T-helper 2 cell treated with Interferon-gamma antibody and Interleukin-4, amounts not matched to agents 5 μg/mL and 100 μg/mL, for 36 hours (primary cell): ENCODE data around the gene OXGR1.
"Not testable (repeated sequence)": the region's sequence is repeated elsewhere in the genome, so short reads cannot be mapped to it uniquely, and the experiment has no call there.

Experiments
- DNase-seq: peaks from one replicate; pipeline ENCODE4 v3.0.0; 2021; ENCODE audit warnings: low spot score
- H3K27ac Mint-ChIP-seq: one replicate; pipeline ENCODE4 v1.8.0; 2021; ENCODE audit warnings: mild to moderate bottlenecking, mixed read lengths
- H3K27me3 Mint-ChIP-seq: one replicate; pipeline ENCODE4 v1.8.0; 2021; ENCODE audit warnings: low read depth, mixed read lengths
- H3K36me3 Mint-ChIP-seq: one replicate; pipeline ENCODE4 v1.8.0; 2021; ENCODE audit warnings: low read depth, mixed read lengths
- H3K4me1 Mint-ChIP-seq: one replicate; pipeline ENCODE4 v1.8.0; 2021; ENCODE audit warnings: low read depth, mixed read lengths
- H3K4me3 Mint-ChIP-seq: one replicate; pipeline ENCODE4 v1.8.0; 2022; ENCODE audit warnings: mild to moderate bottlenecking, moderate library complexity, mixed read lengths
- H3K9me3 Mint-ChIP-seq: one replicate; pipeline ENCODE4 v1.8.0; 2021; ENCODE audit warnings: mixed read lengths

The OXGR1 gene

DNA sequence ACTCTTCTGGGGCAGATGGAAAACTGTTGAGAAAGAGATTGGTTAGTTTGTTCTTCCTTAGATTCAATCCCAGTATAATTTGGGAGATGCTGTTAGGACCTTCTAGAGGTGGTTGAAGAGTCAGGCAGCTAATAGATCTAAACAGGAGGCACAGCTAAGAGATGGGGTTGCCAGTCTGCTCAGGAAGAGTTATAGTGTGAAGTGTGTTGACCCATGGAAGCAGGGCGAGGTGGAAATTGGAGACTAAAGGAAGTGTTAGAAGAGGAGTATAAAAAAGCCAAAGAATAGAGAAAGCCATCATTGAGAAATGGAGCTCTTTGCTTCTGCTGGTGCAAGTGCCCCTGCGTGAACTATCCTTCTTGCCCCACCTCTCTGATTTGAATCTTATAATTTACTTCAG is 3.8 kb upstream of the OXGR1 start:
- no peaks in the 10 kb centered on the region for H3K9me3 Mint-ChIP-seq
- no peak overlapping the region for H3K27ac Mint-ChIP-seq
- no peaks in the 10 kb centered on the region for H3K36me3 Mint-ChIP-seq
- peaks cover 33% of the 10 kb centered on the region for H3K27me3 Mint-ChIP-seq
- peaks cover 2% of the 10 kb centered on the region for H3K4me1 Mint-ChIP-seq
- no peak overlapping the region for H3K4me3 Mint-ChIP-seq
- no peak for DNase-seq

DNA sequence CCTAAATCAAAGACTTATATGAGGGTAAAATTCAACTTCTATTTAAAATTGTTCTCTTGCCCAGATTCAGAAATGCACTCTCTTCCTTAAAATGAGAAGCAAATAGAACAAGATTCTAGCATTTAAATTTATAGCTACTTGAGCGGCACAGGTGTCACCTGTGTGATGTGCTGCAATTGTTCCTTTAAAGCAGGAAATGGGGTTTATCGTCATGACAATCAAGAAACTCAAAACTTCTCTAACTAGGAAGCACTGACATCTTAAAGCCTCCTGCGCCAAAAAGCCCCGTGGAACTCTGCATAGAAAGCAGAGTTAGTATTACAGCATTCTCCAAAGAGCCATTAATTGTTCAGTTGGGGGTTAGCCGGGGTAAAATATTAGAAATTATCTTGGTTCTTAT is 2.6 kb upstream of the OXGR1 start:
- Mint-ChIP-seq H3K27me3 (peaks cover 30% of the 10 kb centered on the region), H3K36me3 (no peaks in the 10 kb centered on the region), H3K9me3 (no peaks in the 10 kb centered on the region), H3K4me1 (peaks cover 2% of the 10 kb centered on the region), H3K4me3 (no peak overlapping the region), H3K27ac (no peak overlapping the region)
- no peak for DNase-seq

DNA sequence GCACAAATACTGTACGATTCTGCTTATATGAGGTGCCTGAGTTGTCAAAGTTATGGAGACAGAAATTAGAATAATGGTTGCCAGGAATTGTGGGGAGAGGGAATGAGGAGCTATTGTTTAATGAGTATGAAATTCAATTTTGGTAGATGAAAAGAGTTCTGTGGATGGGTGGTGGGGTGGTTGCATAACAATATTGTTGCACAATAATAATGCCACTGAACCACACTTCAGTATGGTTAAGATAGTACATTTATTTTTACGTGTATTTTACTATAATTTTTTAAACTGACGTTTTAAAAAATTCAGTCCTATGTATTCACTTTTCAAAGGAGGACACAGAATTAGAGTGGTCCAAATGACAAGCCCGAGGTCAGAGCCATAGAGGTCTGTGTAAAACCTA is 1.8 kb upstream of the OXGR1 start:
- Mint-ChIP-seq H3K36me3 (no peaks in the 10 kb centered on the region), H3K4me1 (peaks cover 2% of the 10 kb centered on the region), H3K4me3 (no peak overlapping the region), H3K27me3 (peaks cover 30% of the 10 kb centered on the region), H3K9me3 (no peaks in the 10 kb centered on the region), H3K27ac (no peak overlapping the region)
- DNase-seq: no peak

DNA sequence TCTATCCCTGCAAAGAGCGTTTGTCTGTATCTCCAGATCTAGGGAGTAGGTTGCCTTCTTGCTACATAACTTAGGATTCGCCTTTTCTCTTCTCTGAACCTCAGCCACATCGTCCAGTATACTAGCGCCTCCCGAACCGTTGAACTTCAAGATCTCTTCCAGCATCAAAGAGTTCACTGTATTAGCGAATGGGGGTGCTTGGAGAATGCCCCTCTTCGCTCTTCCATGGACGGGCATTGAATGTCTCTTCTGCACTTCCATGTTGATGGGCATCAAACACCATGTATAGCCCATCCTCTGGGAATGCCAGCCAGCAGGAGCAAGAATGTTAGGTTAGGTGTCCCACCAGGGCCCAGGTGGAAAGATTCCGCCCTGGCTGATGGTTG is 575 bp upstream of the OXGR1 start:
- no peak overlapping the region for H3K4me3 Mint-ChIP-seq
- H3K27ac Mint-ChIP-seq: no peak overlapping the region
- peaks cover 28% of the 10 kb centered on the region for H3K27me3 Mint-ChIP-seq
- peaks cover 2% of the 10 kb centered on the region for H3K4me1 Mint-ChIP-seq
- no peak for DNase-seq
- H3K36me3 Mint-ChIP-seq: no peaks in the 10 kb centered on the region
- H3K9me3 Mint-ChIP-seq: no peaks in the 10 kb centered on the region

DNA sequence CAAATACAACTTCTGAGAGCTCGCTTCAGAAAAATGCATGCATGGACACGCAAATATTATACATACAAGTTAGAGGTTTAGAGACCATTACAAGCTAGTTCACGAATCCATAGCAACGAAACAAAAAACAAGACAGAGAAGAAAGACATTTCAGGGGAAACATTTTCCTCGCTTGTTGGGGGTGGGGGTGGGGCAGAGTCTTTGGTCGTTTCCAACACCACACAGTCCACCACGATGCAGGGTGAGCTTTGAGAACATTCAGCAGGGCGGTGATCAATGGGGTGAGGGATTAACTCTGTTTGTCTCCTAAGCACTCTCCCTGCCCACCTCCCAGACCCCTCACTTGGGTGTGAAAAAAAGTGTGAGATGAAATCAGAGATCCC is 651 bp downstream of the OXGR1 start:
- peaks cover 28% of the 10 kb centered on the region for H3K27me3 Mint-ChIP-seq
- no peak overlapping the region for H3K4me3 Mint-ChIP-seq
- H3K36me3 Mint-ChIP-seq: no peaks in the 10 kb centered on the region
- H3K4me1 Mint-ChIP-seq: peaks cover 2% of the 10 kb centered on the region
- DNase-seq: no peak
- H3K9me3 Mint-ChIP-seq: no peaks in the 10 kb centered on the region
- H3K27ac Mint-ChIP-seq: no peak overlapping the region

DNA sequence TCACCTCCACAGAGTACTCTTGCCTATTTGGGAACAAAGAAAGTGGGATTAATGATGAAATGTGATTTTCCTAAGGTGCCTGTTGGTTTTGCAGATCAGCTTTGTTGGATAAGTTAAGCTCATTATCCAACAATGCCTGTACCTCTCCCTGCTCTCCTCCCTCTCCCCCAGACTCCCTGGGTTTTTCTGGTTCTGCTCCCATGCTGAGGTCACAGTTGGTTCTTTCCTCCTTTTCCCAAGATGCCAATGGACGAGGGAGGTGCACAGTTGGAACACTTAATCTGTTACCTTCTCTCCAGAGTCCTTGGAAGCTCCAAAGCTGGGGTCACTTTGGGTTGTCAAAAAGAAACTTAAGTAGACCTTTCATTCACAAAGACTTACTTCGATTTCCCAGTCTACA is 1.6 kb downstream of the OXGR1 start:
- Mint-ChIP-seq H3K4me3 (no peak overlapping the region), H3K27ac (no peak overlapping the region), H3K36me3 (no peaks in the 10 kb centered on the region), H3K27me3 (peaks cover 28% of the 10 kb centered on the region), H3K9me3 (no peaks in the 10 kb centered on the region), H3K4me1 (peaks cover 2% of the 10 kb centered on the region)
- DNase-seq: no peak

DNA sequence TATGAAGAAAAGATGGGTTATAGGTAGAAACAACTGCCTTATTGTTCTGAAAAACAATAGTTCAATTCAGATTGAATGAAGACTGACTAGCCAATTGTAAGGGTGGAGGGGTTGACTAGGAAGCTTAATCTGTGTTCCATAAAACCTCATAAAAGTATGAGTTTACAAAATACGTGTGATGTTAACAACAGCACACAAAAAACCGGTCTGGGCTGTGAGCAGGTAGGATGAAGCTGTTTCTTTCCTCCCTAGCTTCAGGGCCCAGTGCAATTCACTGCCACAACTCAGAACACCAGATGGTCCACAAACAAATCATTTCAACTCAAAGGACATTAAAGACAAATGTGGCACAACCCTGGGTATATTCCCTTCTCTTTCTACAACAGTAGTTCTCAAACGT is 3.2 kb downstream of the OXGR1 start:
- Mint-ChIP-seq H3K27me3 (peaks cover 28% of the 10 kb centered on the region), H3K4me1 (peaks cover 2% of the 10 kb centered on the region), H3K4me3 (no peak overlapping the region), H3K27ac (no peak overlapping the region), H3K9me3 (no peaks in the 10 kb centered on the region), H3K36me3 (no peaks in the 10 kb centered on the region)
- DNase-seq: no peak

DNA sequence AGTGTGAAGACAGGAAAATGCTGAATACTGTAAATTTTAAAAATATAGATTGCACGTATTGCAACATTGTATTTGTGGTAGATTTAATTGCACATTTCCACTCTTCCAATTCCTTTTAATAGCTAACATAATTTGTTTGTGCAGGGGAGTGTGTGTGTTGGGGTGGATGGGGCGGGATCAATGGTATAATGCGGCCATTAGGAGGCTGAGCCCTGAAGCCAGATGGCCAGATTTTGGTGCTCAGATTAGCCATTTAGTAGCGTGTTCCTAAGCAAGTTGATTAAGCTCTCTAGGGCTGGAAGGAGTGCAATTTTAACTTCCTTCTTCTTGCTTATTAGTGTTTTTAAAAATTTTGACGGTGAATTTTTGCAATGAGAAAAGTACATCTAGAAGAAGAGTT is 5.8 kb downstream of the OXGR1 start:
- Mint-ChIP-seq H3K9me3 (no peaks in the 10 kb centered on the region), H3K27me3 (peaks cover 9% of the 10 kb centered on the region), H3K27ac (no peak overlapping the region), H3K4me1 (peaks cover under 1% of the 10 kb centered on the region), H3K4me3 (no peak overlapping the region), H3K36me3 (no peaks in the 10 kb centered on the region)
- no peak for DNase-seq

DNA sequence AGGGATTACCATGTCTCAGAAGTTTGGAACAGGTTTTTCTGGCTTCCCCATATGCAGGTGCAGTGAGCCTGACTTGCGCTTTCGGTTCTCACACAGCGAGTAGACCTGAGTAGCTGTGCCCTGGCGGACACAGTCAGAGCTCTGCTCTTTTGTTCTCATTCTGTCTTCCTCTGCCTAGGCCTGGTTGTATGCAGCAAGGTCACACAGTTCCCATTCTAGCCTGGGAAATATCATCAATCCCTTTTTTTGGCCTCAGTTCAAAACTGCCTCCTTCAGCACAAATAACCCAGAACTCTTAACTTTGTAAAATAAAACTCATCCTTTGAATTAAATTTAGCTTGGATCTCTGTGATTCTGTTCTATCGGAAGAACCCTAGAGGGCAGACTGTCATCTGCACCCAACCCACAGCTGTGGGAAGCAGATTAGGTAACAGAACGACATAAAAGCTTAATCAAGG is 10.2 kb downstream of the OXGR1 start:
- Mint-ChIP-seq H3K9me3 (no peaks in the 10 kb centered on the region), H3K27me3 (peaks cover 5% of the 10 kb centered on the region), H3K4me3 (no peak overlapping the region), H3K36me3 (no peaks in the 10 kb centered on the region), H3K27ac (no peak overlapping the region), H3K4me1 (no peaks in the 10 kb centered on the region)
- no peak for DNase-seq

DNA sequence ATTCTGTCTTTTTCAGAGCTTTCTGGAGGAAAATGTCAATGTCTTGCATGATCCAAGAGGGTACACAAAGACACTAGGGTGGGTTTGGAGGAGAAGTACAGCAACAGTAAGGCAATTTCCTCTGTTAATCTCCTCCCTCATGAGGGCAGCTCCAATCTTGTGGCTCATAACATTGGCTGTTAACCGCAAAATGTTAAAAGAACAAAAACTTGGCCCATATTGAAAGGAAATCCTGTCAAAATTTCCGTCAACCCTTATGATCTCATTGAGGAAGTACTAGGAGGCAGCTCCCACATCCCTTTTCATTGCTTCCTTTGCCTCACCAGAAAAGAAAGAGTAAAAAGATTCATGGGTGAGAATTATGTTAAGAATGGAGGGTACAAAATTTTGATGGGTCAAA is 11.6 kb downstream of the OXGR1 start:
- H3K4me3 Mint-ChIP-seq: no peak overlapping the region
- no peaks in the 10 kb centered on the region for H3K9me3 Mint-ChIP-seq
- no peak overlapping the region for H3K27ac Mint-ChIP-seq
- no peaks in the 10 kb centered on the region for H3K4me1 Mint-ChIP-seq
- no peaks in the 10 kb centered on the region for H3K36me3 Mint-ChIP-seq
- no peak for DNase-seq
- peaks cover 5% of the 10 kb centered on the region for H3K27me3 Mint-ChIP-seq

DNA sequence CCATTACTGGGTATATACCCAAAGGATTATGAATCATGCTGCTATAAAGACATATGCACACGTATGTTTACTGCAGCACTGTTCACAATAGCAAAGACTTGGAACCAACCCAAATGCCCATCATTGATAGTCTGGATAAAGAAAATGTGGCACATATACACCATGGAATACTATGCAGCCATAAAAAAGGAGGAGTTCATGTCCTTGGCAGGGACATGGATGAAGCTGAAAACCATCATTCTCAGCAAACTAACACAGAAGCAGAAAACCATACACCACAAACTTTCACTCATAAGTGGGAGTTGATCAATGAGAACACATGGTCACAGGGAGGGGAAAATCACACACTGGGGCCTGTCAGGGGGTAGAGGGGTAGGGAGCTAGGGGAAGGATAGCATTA is 14.4 kb downstream of the OXGR1 start:
- DNase-seq, H3K27ac Mint-ChIP-seq, H3K36me3 Mint-ChIP-seq, H3K4me1 Mint-ChIP-seq, H3K27me3 Mint-ChIP-seq, H3K4me3 Mint-ChIP-seq, H3K9me3 Mint-ChIP-seq: not testable (repeated sequence)

DNA sequence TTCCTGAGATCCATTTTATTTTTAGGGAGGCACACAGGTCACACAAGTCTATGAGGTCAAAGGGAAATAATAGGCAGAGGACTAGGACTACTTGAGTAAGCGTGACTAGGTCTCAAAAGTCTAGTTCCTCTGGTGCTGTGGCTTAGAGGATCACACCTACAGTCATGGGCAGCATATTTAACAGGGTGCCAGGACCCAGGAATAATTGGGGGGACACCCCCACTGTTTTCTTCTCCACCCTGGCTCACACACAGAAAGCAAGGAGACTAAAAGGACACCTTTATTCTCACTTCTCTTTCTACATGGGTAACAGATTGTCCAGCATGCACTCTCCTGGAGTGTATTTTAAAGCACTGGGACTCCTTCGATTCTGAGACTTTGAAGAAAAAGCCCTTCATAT is 26.2 kb downstream of the OXGR1 start:
- H3K27ac Mint-ChIP-seq: no peak overlapping the region
- no peak for DNase-seq
- H3K36me3 Mint-ChIP-seq: no peaks in the 10 kb centered on the region
- H3K27me3 Mint-ChIP-seq: no peaks in the 10 kb centered on the region
- H3K4me1 Mint-ChIP-seq: no peaks in the 10 kb centered on the region
- no peak overlapping the region for H3K4me3 Mint-ChIP-seq
- peaks cover 49% of the 10 kb centered on the region for H3K9me3 Mint-ChIP-seq

DNA sequence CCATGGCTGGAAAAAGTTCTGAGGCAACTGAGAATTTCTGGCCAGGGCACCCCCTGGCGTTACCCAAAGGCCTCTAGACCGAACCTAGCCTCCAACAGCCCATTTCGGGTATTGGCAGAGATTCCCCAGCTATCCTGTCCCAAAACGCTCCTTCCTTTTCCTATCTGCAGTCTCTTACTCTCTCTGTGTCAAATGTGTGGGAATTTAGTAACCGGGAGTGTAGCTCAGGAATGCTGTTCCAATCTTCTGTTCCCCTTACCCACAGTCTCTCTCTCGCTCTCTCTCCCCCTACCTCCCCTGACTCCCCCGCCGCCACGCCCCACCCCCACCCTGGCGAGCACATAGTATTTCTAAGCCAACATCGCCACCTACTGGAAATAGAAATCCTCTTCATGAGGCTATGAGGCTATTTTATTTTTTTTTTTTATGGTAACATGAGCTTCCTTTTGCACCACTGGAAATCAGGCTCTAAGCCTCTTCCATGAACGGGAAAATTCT is 27.0 kb downstream of the OXGR1 start:
- no peak for DNase-seq
- Mint-ChIP-seq H3K27ac (no peak overlapping the region), H3K9me3 (peaks cover 49% of the 10 kb centered on the region), H3K4me1 (no peaks in the 10 kb centered on the region), H3K4me3 (no peak overlapping the region), H3K36me3 (no peaks in the 10 kb centered on the region), H3K27me3 (no peaks in the 10 kb centered on the region)

DNA sequence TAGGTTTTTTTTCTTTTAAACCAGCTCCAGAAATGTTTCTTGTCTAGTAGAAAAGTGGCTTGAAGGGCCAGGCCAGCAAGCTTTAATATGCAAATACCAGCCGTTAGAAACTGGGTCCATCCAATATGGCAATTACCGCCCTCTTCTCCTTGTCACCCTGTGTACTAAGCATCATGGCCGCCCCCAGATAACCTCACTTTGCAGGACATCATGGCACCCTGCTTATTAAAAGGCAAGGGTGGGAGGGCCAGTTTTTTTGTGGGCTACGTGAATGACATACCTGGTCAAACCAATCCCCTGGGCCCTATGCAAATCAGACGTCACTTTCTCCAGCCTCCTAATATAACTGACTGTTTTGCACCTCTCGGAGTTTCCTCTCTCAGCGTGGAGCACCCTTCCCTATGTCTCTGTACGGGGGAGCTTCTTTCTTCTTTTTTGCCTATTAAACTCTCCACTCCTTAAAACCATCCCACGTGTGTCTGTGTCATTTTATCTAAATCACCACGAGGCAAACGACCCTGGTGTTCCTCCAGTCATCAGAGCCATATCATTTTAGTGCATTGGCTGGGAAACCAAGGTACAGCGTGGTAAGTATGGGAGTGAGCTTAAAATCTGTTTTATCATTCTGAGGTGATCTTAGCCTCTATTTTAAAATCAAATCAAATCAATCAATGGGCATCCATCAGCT is 27.7 kb downstream of the OXGR1 start:
- H3K36me3 Mint-ChIP-seq: no peaks in the 10 kb centered on the region
- no peak for DNase-seq
- H3K4me3 Mint-ChIP-seq: no peak overlapping the region
- no peak overlapping the region for H3K27ac Mint-ChIP-seq
- H3K27me3 Mint-ChIP-seq: no peaks in the 10 kb centered on the region
- H3K4me1 Mint-ChIP-seq: no peaks in the 10 kb centered on the region
- peaks cover 44% of the 10 kb centered on the region for H3K9me3 Mint-ChIP-seq

DNA sequence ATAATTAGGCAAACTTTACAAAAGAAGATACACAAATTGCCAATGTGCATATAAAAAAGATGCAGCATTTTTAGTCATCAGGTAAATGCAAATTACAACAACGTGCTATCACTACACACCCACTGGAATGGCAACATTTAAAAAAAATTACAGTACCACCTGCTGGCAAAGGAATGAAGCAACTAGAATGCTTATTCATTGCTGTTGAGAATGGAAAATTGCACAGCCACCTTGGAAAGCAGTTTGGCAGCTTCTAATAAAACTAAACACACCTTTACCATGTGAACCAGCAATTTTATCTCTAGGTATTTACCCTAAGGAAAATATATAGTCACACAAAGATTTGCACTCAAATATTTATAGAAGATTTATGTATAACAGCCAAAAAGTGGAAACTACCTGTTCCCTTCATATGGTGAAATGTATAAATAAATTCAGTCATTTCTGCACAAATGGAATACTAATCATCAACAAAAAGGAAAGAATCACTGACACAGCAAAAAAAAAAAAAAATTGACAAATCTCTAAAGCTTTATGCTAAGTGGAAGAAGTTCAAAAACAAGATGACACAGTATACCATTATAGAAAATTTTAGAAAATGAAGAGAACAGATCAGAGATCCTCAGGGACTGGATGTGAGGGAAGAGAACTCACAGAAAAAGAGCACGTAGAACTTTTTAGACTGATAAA is 30.3 kb downstream of the OXGR1 start:
- Mint-ChIP-seq H3K9me3 (peaks cover 24% of the 10 kb centered on the region), H3K27me3 (no peaks in the 10 kb centered on the region), H3K4me3 (no peak overlapping the region), H3K4me1 (no peaks in the 10 kb centered on the region), H3K27ac (no peak overlapping the region), H3K36me3 (no peaks in the 10 kb centered on the region)
- no peak for DNase-seq
